Measurements from ENCODE around the gene LRRC18.

GRCh38 chr10:48926255-48926654 is 13.4 kb downstream of the LRRC18 start:
- TF ChIP-seq ZNF217 (CRISPR knock-in tag; IDR thresholded peaks at IDR 0.05) = no peak
- no peak for TF ChIP-seq HMG20B (CRISPR knock-in tag; IDR thresholded peaks at IDR 0.05)
- TF ChIP-seq IRF2 (CRISPR knock-in tag; IDR thresholded peaks at IDR 0.05) = no peak
- no peak for TF ChIP-seq ZNF184 (CRISPR knock-in tag; IDR thresholded peaks at IDR 0.05)
- no peak for TF ChIP-seq TEAD4 (IDR thresholded peaks at IDR 0.05; ENCODE audit: low read length)
- TF ChIP-seq TEAD4 (CRISPR knock-in tag; IDR thresholded peaks at IDR 0.05; ENCODE audit: borderline replicate concordance) = no peak
- no peak for TF ChIP-seq SMAD2 (IDR thresholded peaks at IDR 0.05; ENCODE audit: low read depth, low read length)
- no peak for TF ChIP-seq MTA1 (IDR thresholded peaks at IDR 0.05; ENCODE audit: borderline replicate concordance)
- no peak for TF ChIP-seq RAD21 (CRISPR knock-in tag; conservative IDR thresholded peaks at IDR 0.05 in 1 of 2, IDR thresholded peaks at IDR 0.05 in 1 of 2)

All from K562 (cell line).